Activated CD8-positive, alpha-beta memory T cell treated with anti-CD3 and anti-CD28 coated beads for 4 hours (primary cell): ENCODE results near the gene TNNC1.

Source experiments
- DNase-seq, 2 donors: peaks; one replicate each; pipeline ENCODE4 v3.0.0-alpha.2; 2020; ENCODE audit warnings: low read depth in 2 of 2

Gene TNNC1

GRCh38 chr3:52443791-52444687, 9.8 kb downstream of the TNNC1 start:
- DNase-seq: no peak

DNA sequence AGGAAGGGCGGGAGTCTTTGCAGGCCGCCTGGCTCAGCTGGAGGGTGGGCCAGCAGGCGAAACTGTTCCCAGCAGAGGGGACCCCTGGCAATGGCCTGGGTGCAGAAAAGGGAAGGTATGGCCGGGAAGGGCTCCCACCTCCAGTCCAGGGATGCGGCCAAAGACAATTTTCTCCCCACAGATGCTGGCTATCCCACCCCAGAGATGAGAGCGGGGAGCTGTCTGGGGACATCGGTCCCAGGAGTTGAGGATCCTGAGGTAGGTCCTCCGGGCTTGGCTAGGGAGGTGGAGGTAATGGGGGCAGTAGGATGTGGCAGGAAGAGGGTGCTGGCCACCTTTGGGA, 10.6 kb downstream of the TNNC1 start:
- no peak for DNase-seq

- DNase-seq: no peak
These were observed 11.2 kb downstream of the TNNC1 start for GRCh38 chr3:52442409-52443267.

DNA sequence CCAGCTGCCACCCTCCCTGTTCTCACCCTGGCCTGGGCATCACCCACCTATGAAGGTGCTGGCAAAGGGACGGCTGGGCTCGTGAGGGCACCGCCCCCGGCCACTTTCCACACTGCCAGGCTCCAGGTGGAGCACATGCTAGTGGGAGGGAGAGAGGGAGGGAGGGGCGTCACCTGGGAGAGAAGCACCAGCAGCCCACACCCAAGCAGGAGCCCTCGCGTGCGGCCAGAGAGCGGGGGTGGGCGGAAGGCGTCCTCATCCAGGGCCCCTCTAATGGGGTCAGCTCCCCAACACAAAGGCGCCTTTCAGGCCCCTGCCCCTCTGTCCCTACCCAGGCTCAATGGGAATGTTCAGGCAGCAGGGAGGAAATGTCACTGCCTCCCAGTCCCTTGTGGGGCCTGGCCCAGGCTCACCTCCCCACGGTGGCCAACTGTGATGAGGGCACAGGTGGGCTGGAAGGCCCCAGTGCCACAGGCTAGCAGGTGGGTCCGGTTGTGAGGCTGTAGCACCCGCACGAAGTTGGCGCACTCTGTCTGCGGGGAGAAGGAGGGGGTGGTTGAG, 12.0 kb downstream of the TNNC1 start:
- no peak for DNase-seq

- no peak for DNase-seq
These were observed 12.6 kb downstream of the TNNC1 start for GRCh38 chr3:52441091-52441771.

DNA sequence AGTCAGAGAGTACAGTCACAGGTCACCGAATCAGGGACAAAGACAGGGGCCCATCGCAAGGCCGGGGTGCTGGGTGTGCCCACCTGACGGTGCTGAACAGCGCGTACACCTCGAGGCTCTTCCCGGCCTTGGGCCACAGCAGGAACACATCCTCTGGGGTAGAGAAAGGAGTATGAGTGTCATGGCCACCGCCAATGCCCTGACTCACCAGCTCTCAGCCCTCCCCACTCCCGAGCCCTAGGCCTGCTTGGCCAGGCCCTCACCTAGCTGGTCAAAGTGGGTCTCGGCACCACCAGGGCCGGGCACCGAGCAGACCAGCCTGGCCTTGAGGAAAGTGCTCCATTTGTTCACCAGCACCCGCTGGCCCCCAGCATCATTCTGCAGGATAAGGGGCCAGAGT, 13.2 kb downstream of the TNNC1 start:
- DNase-seq: no peak

DNA sequence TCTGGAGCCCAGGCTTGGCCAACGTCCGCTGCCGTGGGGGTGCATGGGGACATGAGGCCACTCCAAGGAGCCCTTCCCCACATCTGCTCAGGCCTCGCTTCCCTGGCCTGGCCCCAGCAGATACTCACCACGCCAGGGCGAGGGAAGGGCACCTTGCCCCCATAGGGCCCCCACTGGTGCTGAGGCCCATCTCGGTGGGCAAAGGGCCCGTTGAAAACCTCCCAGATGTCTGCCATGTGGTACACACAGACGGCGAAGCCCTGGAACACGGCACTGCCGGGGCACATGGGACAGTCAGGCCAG, 13.6 kb downstream of the TNNC1 start:
- no peak for DNase-seq

DNA sequence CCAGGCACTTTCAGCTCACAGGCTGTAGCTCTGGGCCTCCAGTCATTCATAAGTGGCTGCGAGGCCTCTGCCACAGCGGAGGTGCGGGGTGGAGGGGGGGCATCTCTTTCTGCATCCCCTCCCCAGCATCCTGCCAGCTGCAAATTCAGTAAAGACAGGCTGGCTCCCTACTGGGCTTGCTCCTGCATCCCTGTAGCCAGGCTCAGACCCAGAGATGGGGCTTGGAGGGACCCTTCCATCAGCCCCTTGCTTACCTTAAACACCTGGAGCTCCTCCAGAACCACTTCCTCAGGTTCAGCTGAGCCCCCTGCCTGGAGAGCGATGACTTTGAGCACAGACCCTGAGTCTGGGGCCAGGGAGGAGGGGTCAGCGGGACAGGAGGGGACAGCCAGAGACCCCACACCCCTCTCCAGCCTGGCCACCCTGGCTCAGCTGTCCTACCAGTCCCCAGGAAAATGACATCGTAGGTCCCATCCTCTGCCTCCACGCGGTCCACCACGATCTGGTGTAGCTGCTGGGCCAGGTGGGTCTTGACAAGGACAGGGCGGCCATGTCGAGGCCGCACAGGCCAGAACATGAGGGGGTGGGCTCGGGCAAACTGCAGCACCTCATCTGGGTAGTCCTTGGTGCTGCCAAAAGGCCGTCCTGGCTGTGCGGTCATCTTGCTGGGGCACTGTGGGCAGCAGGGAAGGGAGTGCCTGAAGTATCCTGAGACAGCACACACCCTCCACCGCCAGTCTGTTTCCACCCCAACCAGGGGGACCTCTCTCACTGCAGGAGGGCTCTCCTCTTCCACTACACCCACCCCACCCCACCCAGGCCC, 14.2 kb downstream of the TNNC1 start:
- no peak for DNase-seq

DNA sequence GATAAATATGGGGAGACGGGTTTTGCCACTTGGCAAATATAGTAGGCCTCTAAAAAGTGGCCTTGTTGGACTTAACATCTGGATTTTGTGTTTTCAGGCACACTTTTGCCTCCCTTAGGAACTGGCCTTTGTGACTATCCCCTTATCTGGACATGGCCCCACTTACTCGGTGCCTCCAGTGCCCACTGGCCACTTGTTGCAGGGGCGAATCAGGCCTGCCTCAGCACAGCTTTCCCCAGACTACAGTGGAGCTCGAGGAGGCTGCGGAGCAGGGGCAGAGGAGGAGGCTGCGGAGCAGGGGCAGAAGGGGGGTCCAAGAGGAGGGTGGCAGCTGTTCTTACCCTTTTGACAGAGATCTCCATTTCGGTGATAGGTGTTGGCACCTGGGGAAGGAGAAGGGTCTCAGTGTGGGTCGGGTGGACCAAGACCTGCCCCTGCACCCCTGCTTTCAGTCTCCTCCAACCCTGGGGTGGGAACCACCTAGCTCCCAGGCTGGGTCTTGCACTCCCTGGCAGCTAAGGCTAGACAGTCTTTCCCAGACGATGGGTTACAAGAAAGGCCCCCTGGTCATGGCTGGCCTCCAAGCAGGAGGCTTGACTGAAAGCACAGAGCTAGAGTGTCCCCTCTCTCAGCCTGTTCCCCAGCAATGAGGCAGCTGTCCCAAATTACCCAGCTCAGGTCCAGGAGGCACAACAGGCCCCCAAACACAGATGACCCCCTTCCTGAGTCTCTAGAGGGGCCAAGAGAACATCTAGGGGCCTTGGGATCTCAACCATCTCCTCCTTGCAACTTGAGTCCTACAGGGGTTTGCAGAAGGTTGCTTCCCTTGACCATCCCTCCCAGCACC, 15.0 kb downstream of the TNNC1 start:
- no peak for DNase-seq

- DNase-seq: no peak
These were observed 15.8 kb downstream of the TNNC1 start for GRCh38 chr3:52438104-52438376.

- DNase-seq: no peak
These were observed 16.3 kb downstream of the TNNC1 start for GRCh38 chr3:52437326-52438103.

GRCh38 chr3:52436500-52437149, 17.2 kb downstream of the TNNC1 start:
- DNase-seq: no peak

- no peak for DNase-seq
These were observed 18.4 kb downstream of the TNNC1 start for GRCh38 chr3:52435246-52436101.

DNA sequence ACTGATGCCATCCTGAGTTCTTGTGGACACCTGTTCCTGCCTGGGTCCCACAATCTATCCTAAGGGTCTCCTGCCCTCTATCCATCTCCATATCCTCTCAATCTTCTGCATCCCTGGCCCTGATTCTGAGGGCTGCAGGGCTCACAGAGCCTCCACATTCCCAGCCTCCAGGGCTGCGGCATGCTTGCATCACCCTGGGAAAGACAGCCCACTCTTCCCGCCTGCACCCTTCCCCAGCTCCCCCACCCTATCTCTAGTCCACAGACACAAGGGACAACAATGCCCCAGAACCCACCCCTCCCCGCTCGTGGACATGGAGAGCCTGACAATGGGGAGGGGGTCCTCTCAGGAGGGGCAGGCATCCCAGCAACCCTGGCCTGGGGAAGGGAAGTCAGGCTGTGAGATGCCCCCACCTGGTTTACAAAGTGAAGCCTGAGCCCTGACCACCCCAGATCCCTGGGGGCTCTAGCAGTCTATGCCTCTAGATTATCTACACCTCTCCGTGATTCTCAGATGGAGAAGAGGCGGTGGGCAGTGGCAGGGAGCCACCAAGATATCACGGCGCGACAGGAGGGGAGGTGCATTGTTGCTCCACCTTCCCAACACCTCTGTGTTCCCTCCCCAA, 19.2 kb downstream of the TNNC1 start:
- DNase-seq: no peak

DNA sequence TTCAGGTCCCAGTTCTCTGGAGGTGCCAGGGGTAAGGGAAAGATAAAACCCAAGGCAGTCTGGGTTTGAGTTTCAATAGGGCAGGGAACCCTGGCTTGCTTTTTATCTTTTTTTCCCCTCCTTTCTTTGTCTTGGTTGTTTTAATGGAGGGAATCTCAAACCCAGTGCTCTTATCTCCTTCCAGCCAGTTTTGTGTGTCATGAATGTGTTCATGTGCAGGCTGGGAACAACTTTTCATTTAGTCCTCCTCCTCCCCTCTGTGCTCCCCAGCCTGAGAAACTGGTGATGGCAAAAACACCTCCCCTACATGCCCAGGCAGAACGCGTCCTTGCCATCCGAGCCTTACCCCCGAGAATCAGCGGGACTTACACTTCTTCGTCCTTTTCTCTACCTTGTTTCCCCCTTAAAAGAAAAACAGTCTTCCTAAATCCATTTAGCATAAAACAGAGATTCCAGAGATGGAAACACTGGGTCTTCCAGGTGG, 19.8 kb downstream of the TNNC1 start:
- DNase-seq: no peak

GRCh38 chr3:52433328-52433995, 20.4 kb downstream of the TNNC1 start:
- no peak for DNase-seq

GRCh38 chr3:52432691-52433141, 21.1 kb downstream of the TNNC1 start:
- DNase-seq: no peak
